Prostate gland (tissue), 2 donors: ENCODE measurements around the gene PEAK1. TPM values are rescaled to one million over a fixed set of nuclear protein-coding genes. Genes with fewer than 3 reads are reported as not detected.

Experiments used
- DNase-seq: peaks from one replicate; pipeline ENCODE4 v3.0.0-alpha.2; 2019; ENCODE audit warnings: low spot score
- H3K27ac ChIP-seq, 2 donors: fragments of 200-600 bp; sonication (generic); 2 replicates each; pipeline ENCODE4 v1.5.1; 2017 to 2019
- H3K27me3 ChIP-seq: fragments of 200-600 bp; sonication (generic); replicated peaks from 2 replicates; pipeline ENCODE4 v1.5.1; 2019; ENCODE audit not compliant: insufficient read depth
- H3K36me3 ChIP-seq, 2 donors: fragments of 200-600 bp; sonication (generic); 1 replicate in 1 of 2; 2 replicates in 1 of 2; pipeline versions ENCODE4 v1.5.1 to v1.8.1; 2017 to 2019
- H3K4me1 ChIP-seq: fragments of 200-600 bp; sonication (generic); replicated peaks from 2 replicates; pipeline ENCODE4 v1.5.1; 2019
- H3K4me3 ChIP-seq, 2 donors: fragments of 200-600 bp; sonication (generic); 2 replicates each; pipeline ENCODE4 v1.5.1; 2017 to 2019
- H3K9me3 ChIP-seq: fragments of 200-600 bp; sonication (generic); 2 replicates; pipeline ENCODE4 v1.5.1; 2017
- CTCF ChIP-seq, 4 experiments: fragments of 200-600 bp in 2 of 4; fragments of 450-650 bp in 2 of 4; sonication (generic) in 2 of 4; IDR thresholded peaks; 1 replicate in 3 of 4; 2 replicates in 1 of 4; pipeline ENCODE4 v1.5.1; 2016 to 2019; ENCODE audit warnings: antibody characterized with exemption in 4 of 4, mild to moderate bottlenecking in 2 of 4, moderate library complexity in 2 of 4
- POLR2A ChIP-seq: fragments of 450-650 bp; IDR thresholded peaks from one replicate; pipeline ENCODE4 v1.6.1; 2016; ENCODE audit warnings: antibody characterized with exemption, mild to moderate bottlenecking
- POLR2AphosphoS5 ChIP-seq: sonication (generic); formaldehyde crosslinking; IDR thresholded peaks from one replicate; pipeline ENCODE4 v1.6.1; 2017; ENCODE audit warnings: antibody characterized with exemption
- WGBS: methylation state at CpG from one replicate; pipeline ENCODE4 v1.1.5; 2018; 5-methylcytosine and 5-hydroxymethylcytosine counted together
- intact Hi-C: fragments of 100-400 bp; cut with DNase I; formaldehyde crosslinking; loops from one replicate; pipeline ENCODE4 v1.14.2; 2022
- total RNA-seq, 2 donors: library from RNA; depleted of rRNA; stranded (reverse); fragments of >200 nt; gene quantifications; one replicate each; pipeline ENCODE4 v1.1.0, GENCODE V29; 2016

The PEAK1 gene
- total RNA-seq, 2 donors from 2014 or later = 11.3 to 108 TPM

GRCh38 chr15:77266708-77267386 is 153.1 kb downstream of the PEAK1 start:
- H3K27ac ChIP-seq = no peak overlapping the region
- DNase-seq = no peak
- H3K36me3 ChIP-seq = no peaks in the 10 kb centered on the region
- intact Hi-C loops = no loop called here
- no peaks in the 10 kb centered on the region for H3K9me3 ChIP-seq
- WGBS = 89% methylated on average over 5 of the region's 5 CpGs
- no peaks in the 10 kb centered on the region for H3K27me3 ChIP-seq
- H3K4me1 ChIP-seq = no peaks in the 10 kb centered on the region
- no peak overlapping the region for H3K4me3 ChIP-seq
- no peak for TF ChIP-seq CTCF (IDR thresholded peaks at IDR 0.05)
- no peak for TF ChIP-seq POLR2A
- TF ChIP-seq POLR2AphosphoS5 = no peak

GRCh38 chr15:77255385-77255784 is 164.5 kb downstream of the PEAK1 start:
- TF ChIP-seq POLR2AphosphoS5 = no peak
- TF ChIP-seq CTCF (IDR thresholded peaks at IDR 0.05) = no peak
- no peak for TF ChIP-seq POLR2A
- Histone ChIP-seq H3K4me1 (no peaks in the 10 kb centered on the region), H3K36me3 (no peaks in the 10 kb centered on the region), H3K4me3 (no peak overlapping the region), H3K27me3 (no peaks in the 10 kb centered on the region), H3K9me3 (no peaks in the 10 kb centered on the region), H3K27ac (no peak overlapping the region)
- intact Hi-C loops = no loop called here
- DNase-seq = no peak
- WGBS = 85% methylated on average over 2 of the region's 2 CpGs

- 92% methylated on average over 2 of the region's 2 CpGs for WGBS
- TF ChIP-seq POLR2AphosphoS5 (no peak), CTCF (IDR thresholded peaks at IDR 0.05) (no peak), POLR2A (no peak)
Measured at GRCh38 chr15:77251662-77252061, 168.2 kb downstream of the PEAK1 start.

GRCh38 chr15:77247116-77247515 is 172.8 kb downstream of the PEAK1 start:
- no peaks in the 10 kb centered on the region for H3K9me3 ChIP-seq
- no peaks in the 10 kb centered on the region for H3K36me3 ChIP-seq
- intact Hi-C loops = no loop called here
- no peaks in the 10 kb centered on the region for H3K27me3 ChIP-seq
- H3K27ac ChIP-seq = no peak overlapping the region
- no peak overlapping the region for H3K4me3 ChIP-seq
- no peaks in the 10 kb centered on the region for H3K4me1 ChIP-seq
- TF ChIP-seq POLR2A (no peak), CTCF (IDR thresholded peaks at IDR 0.05) (no peak), POLR2AphosphoS5 (no peak)
- DNase-seq = no peak

More at GRCh38 chr15:77251662-77252061, 168.2 kb downstream of the PEAK1 start:
- Histone ChIP-seq H3K4me3 (no peak overlapping the region), H3K27ac (no peak overlapping the region), H3K4me1 (no peaks in the 10 kb centered on the region), H3K9me3 (no peaks in the 10 kb centered on the region), H3K27me3 (no peaks in the 10 kb centered on the region), H3K36me3 (no peaks in the 10 kb centered on the region)
- intact Hi-C loops = no loop called here
- no peak for DNase-seq

GRCh38 chr15:77243716-77244401 is 176.0 kb downstream of the PEAK1 start:
- H3K9me3 ChIP-seq = no peaks in the 10 kb centered on the region
- no peak overlapping the region for H3K27ac ChIP-seq
- H3K36me3 ChIP-seq = no peaks in the 10 kb centered on the region
- TF ChIP-seq CTCF (IDR thresholded peaks at IDR 0.05) (no peak), POLR2AphosphoS5 (no peak), POLR2A (no peak)
- DNase-seq = no peak
- H3K27me3 ChIP-seq = no peaks in the 10 kb centered on the region
- no peaks in the 10 kb centered on the region for H3K4me1 ChIP-seq
- 93% methylated on average over 7 of the region's 7 CpGs for WGBS
- intact Hi-C loops = no loop called here
- no peak overlapping the region for H3K4me3 ChIP-seq
